GF-D8 (cell line): ENCODE measurements around the gene CSNK1E.

Experiments
- DNase-seq: peaks from one replicate; lab custom pipeline; 2025; lab: John Stamatoyannopoulos, UW

Gene CSNK1E

GRCh38 chr22:38249803-38250642 is 67.2 kb downstream of the CSNK1E start:
- DNase-seq = no peak

- DNase-seq = no peak
Observed at GRCh38 chr22:38249301-38249700, 67.9 kb downstream of the CSNK1E start.

DNA sequence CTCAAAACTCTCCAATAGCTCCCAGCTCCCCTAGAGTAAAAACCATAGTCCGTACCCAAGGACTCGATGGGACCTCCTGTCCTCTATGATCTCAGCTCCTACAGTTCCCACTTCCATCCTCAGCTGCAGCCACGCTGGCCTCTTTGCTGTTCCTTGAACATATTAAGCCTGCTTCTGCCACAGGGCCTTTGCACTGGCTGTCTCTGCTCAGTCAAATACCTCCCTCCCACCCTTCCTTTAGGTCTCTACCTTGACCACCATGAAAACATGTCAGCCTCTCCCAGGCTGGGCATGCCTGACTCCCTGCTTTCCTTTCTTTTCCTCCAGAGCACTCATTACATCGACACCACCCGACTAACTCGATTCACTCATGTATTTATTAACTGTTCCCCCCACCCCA is 69.0 kb downstream of the CSNK1E start:
- DNase-seq = no peak

- no peak for DNase-seq
Observed at GRCh38 chr22:38247713-38248112, 69.5 kb downstream of the CSNK1E start.

DNA sequence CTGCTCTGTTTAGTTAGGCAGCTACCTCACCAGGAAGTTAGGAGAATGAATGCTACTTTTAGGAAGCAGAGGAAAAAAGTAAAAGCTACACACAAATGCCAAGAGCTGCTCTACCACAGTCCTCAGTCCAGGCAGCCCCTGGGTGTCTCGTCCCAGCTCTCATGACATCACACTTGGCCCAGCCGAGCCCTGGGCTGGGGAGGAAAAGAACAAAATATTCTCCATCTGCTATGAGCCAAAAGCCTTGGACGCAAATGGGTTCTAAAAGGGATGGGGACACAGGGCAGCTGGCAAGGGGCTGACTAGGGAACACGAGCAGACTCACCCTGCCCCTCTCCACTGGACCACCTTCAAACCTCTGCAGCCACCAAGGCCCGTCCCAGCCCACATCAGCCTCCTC is 70.5 kb downstream of the CSNK1E start:
- DNase-seq = no peak

DNA sequence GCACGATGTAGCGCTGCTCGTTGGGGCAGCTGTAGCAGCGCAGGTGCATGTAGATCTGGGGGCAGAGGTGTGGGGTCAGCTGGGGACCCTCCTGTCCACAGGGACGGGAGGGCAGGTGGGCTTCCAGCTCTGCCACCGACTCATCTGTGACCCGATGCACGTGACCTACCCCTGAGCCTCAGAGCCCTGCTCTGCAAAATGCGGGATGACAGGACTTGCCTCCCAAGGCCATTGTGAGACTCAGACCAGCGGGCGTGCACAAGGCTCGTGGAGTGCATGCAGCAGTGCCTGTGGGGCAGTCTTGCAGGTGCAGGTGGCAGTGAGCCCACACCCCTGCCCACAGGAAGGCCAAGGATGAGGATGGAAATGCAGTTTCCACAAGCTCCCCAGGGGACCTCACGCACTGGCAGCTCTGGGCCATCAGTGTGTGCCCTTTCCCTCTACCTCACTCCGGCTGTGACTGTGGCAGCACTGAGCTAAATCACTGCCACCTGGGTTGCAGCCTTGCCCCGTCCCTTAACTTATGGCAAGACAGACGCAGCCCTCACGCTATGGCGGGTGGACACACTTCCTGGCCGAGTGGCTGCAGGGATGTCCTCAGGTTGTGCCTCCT is 71.1 kb downstream of the CSNK1E start:
- DNase-seq = no peak

DNA sequence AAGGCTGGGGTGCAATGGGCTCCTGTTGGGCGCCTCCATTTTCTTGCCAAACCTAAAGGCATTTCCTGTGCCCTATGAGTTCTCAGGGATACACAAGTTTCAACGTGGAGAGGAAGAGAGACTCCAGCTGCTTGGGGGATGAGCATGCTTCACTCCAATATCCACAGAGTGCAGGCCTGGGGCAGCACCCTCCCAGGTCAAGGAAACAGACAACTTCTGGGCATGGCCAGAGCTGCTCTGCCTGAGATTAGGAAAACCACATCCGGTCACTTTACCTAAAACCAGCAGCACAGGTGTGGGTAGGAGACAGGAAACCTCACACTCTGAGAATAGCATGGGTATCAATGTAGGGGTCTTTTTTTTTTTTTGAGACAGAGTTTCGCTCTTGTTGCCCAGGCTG is 73.1 kb downstream of the CSNK1E start:
- no peak for DNase-seq

DNA sequence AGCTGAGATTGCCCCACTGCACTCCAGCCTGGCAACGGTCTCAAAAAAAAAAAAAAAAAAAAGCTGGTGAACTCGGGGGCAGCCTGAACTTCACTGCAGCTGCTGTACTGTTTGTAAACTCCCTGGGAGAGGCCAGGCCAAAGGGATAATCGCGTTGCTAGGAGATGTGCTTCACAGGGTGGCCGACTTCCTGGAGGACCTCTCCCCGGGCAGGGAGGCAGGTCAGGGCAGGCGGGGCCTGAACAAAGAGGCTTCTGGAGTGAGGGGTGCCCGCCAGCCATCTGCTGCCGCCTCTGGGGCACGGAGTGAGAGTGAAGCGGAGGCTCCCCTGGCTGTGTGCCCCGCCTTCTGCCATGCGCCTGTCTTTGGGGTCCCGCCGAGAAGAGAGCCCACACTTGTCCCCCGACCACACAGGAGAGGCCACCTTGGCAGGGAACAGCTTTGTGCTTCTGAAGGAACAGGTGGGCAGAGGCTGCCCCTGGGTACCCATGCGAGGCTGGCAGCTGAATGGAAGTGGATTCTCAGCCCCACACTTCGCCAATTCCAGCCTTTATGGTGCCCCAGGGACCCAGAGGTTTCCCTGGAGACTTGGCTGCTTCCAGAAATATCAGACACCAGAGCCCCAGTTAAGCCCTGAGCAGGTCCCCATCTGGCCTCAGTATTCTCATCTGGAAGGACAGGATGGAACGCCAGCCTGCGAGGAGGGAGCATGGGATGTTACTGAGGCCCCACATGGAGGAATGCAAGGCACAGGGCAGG is 74.0 kb downstream of the CSNK1E start:
- DNase-seq = no peak

- no peak for DNase-seq
Observed at GRCh38 chr22:38240734-38241252, 76.4 kb downstream of the CSNK1E start.
